ENCODE data around the gene SLC35A1.

The SLC35A1 gene, protein sequence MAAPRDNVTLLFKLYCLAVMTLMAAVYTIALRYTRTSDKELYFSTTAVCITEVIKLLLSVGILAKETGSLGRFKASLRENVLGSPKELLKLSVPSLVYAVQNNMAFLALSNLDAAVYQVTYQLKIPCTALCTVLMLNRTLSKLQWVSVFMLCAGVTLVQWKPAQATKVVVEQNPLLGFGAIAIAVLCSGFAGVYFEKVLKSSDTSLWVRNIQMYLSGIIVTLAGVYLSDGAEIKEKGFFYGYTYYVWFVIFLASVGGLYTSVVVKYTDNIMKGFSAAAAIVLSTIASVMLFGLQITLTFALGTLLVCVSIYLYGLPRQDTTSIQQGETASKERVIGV

DNA sequence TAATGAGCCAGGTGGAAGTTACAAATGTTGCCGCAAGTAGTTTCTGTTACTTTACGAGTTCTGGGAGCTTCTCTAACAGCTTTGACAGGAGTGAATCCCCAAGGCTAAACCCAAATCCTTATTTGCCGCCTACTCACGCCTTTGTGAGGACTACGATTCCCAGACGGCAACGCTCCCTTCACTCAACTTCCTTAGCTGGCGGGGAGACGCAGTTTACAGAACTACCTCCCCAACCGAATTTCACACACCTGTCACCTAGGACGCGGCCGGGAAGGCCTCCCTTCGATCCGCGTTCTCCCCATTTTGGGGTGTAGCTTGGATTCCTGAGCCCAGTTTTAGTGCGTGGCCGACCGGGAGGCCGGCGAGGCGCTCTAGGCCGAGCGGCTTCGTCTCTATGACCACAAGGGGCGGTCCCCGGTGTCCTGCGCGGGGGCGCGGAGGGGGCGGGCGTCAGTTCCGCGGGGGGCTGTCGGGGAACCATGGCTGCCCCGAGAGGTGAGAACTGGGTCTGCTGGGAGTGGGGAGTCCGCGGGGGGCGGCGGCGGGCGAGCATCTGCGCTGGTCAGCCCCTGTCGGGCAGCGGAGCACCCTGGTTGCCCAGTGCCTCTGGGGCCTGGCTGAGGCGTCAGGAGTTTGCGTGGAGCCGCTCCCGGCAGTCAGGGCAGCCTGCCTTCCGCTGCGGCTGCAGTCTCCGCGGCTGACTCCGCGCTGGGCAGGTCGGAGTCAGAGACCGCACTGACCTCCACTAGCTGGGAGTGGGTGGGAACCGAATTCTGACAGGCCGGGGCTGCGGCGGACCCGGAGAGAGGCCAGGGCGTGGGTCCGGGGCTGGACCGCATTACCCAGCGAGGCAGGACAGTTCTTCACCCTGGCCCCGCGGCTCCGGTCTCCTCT is at the start of gene SLC35A1:
SLC35A1 (plus strand) TSS at position 450 of the 894 bp plus-strand sequence; CDS start at position 480, 30 bp downstream.
- peak; percentile 84 for DNase-seq (ENCODE audit: low read depth)
- TF ChIP-seq, protein P1, sequence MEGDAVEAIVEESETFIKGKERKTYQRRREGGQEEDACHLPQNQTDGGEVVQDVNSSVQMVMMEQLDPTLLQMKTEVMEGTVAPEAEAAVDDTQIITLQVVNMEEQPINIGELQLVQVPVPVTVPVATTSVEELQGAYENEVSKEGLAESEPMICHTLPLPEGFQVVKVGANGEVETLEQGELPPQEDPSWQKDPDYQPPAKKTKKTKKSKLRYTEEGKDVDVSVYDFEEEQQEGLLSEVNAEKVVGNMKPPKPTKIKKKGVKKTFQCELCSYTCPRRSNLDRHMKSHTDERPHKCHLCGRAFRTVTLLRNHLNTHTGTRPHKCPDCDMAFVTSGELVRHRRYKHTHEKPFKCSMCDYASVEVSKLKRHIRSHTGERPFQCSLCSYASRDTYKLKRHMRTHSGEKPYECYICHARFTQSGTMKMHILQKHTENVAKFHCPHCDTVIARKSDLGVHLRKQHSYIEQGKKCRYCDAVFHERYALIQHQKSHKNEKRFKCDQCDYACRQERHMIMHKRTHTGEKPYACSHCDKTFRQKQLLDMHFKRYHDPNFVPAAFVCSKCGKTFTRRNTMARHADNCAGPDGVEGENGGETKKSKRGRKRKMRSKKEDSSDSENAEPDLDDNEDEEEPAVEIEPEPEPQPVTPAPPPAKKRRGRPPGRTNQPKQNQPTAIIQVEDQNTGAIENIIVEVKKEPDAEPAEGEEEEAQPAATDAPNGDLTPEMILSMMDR (IDR thresholded peaks at IDR 0.05; ENCODE audit: insufficient read depth, low read depth, low read length, missing control alignments): no peak
- H3K4me3 ChIP-seq (ENCODE audit: low read length): peak within 1 kb of the TSS; percentile 78

DNA sequence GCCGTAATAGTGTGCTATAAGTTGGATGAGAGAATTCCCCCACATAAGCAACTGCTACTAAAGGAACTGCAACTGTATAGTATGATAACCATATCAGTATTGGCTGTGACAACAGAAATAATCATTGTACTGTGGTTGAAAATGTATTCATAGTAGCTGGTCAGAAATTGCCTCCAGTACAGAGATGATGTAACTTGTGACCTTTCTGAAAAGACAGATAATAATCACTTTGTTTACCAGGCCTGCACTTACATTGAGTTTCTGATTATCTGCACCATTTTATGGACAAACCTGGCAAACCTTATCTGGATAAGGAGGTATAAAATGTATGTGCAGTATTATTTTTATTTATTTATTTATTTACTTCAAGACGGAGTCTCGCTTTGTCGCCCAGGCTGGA is 46.0 kb upstream of the SLC35A1 start:
- no peak overlapping the region for H3K4me3 ChIP-seq (ENCODE audit: low read length)
- DNase-seq (ENCODE audit: low read depth): no peak
- TF ChIP-seq, protein P1 (IDR thresholded peaks at IDR 0.05; ENCODE audit: insufficient read depth, low read depth, low read length, missing control alignments): no peak

DNA sequence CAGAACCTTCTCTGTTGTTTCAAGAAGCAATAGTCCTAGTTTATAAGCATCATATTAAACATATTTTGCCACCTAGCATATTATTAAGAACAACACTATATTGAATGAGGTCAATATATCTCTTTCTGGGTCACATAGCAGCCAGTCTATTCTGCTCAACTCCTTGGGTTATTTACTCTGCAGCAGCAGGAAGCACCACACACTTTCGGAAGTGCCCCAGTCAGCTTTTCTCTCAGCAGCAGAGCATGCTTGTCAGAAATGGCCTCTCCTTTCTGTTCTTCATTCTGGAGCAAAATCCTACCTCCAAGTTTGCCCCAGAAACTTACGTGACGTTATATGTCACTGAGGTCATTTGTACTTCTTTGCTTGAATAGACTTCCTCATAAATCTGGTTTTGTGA is 42.3 kb upstream of the SLC35A1 start:
- DNase-seq (ENCODE audit: low read depth): no peak
- TF ChIP-seq, protein P1 (IDR thresholded peaks at IDR 0.05; ENCODE audit: insufficient read depth, low read depth, low read length, missing control alignments): no peak
- no peak overlapping the region for H3K4me3 ChIP-seq (ENCODE audit: low read length)

DNA sequence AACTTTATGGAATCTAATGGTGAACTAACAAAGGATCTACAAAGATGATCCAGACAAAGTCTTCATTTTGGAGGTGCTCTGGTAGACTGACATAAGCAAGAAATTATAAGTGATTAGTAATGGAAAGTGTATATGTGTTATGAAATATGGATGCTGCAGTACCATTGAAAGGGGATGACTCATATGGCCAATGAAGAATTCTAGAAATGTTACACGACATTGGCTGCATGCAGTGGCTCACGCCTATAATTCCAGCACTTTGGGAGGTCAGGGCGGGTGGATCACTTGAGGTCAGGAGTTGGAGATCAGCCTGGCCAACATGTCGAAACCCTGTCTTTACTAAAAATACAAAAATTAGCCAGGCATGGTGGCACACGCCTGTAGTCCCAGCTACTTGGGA is 41.5 kb upstream of the SLC35A1 start:
- H3K4me3 ChIP-seq (ENCODE audit: low read length): no peak overlapping the region
- DNase-seq (ENCODE audit: low read depth): peak; percentile 41
- TF ChIP-seq, protein P1 (IDR thresholded peaks at IDR 0.05; ENCODE audit: insufficient read depth, low read depth, low read length, missing control alignments): no peak

DNA sequence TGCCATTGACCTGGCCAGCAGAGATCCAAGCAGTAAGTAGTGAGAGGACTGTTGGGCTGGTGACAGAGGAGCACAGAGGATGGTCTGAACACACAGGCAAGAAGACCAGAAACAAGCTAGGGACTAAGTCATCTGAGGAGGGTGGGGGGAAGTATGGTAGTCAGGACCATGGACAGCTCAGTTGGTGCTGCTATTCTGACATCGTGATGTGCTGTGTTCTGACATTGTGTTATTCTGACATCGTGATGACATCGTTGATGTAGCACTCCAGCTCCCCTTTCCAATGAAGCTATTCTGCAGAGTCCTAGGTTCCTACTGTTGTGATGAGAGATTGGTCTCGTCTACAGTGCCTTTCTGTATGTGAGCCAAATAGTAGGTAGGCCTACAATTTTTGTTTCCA is 36.3 kb upstream of the SLC35A1 start:
- TF ChIP-seq, protein P1 (IDR thresholded peaks at IDR 0.05; ENCODE audit: insufficient read depth, low read depth, low read length, missing control alignments): no peak
- no peak overlapping the region for H3K4me3 ChIP-seq (ENCODE audit: low read length)
- DNase-seq (ENCODE audit: low read depth): peak; percentile 80

DNA sequence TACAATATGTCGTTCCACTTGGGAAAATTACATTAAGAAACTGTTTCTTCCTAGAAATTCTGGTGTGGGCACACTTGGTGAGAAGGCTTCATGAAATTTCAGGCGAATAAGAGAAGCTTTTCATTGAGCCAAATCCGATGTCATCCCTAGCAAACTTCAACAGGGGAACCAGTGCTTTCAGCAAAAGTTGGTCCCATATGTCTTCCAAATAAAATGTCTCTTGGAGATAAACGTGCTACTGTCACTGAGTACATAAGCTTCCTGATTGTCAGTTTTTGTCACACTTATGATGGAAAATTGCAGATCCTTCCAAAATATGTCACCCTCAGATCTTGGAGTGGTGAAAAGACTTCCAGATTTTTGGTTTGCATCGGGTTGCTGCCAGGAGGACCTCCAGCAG is 31.1 kb upstream of the SLC35A1 start:
- TF ChIP-seq, protein P1 (IDR thresholded peaks at IDR 0.05; ENCODE audit: insufficient read depth, low read depth, low read length, missing control alignments): no peak
- no peak for DNase-seq (ENCODE audit: low read depth)
- no peak overlapping the region for H3K4me3 ChIP-seq (ENCODE audit: low read length)
